GM12878 (cell line): ENCODE results near the gene OR10H1. TPM values are rescaled to one million over a fixed set of nuclear protein-coding genes. Genes with fewer than 3 reads are reported as not detected.
A peak's percentile ranks its signal among the peaks of the same experiment; 100 is the strongest.

Experiments
- ATAC-seq: fragments of 200-7000 bp; cut with Tn5 transposase; 3 replicates; pipeline ENCODE4 v1.9.1; 2020; ENCODE audit warnings: mild to moderate bottlenecking, moderate library complexity
- BruUV-seq: library from RNA; stranded (reverse); fragments of 400-500 nt; replicated peaks from 2 replicates; lab custom pipeline; 2021; lab: Mats Ljungman, UMichigan
- CTCF ChIA-PET: fragments of 300-600 bp; sonication (Branson Sonifier 250); formaldehyde crosslinking; extraction: SDS; loops from one replicate; lab custom pipeline; 2021; ENCODE audit warnings: inconsistent platforms; lab: Yijun Ruan, JAX
- POLR2A ChIA-PET: fragments of 350-600 bp; formaldehyde crosslinking; extraction: SDS; loops from one replicate; lab custom pipeline; 2021; ENCODE audit warnings: inconsistent platforms; lab: Charles Lee
- RAD21 ChIA-PET: fragments of 300-600 bp; sonication (Branson Sonifier 250); formaldehyde crosslinking; loops from one replicate; lab custom pipeline; 2023; ENCODE audit warnings: antibody characterized with exemption; ENCODE audit not compliant: unreplicated experiment; lab: Charles Lee
- SMC1A ChIA-PET: fragments of 300-600 bp; sonication (Branson Sonifier 250); formaldehyde crosslinking; loops from one replicate; lab custom pipeline; 2023; ENCODE audit not compliant: unreplicated experiment, uncharacterized antibody; lab: Charles Lee
- DNase-seq: peaks from one replicate; pipeline ENCODE4 v3.0.0-alpha.2; 2011; ENCODE audit warnings: low read depth, low spot score
- FAIRE-seq: peaks from 3 replicates; lab custom pipeline; 2011; peaks lifted over from hg19 to GRCh38; lab: Jason Lieb, UNC
- H2AFZ ChIP-seq: 2 replicates; pipeline ENCODE4 v1.6.0; 2011; ENCODE audit warnings: low read depth, low read length, control low read depth; ENCODE audit not compliant: control insufficient read depth
- H3K27ac ChIP-seq: 2 replicates; pipeline ENCODE4 v1.5.1; 2011; ENCODE audit warnings: control low read depth; ENCODE audit not compliant: control insufficient read depth, insufficient read depth
- H3K27me3 ChIP-seq, 2 experiments: replicated peaks in 1 of 2; 2 replicates each; pipeline versions ENCODE4 v1.6.0 to v1.6.1; 2011; ENCODE audit warnings: low read length in 1 of 2; ENCODE audit not compliant: control insufficient read depth in 2 of 2, insufficient read depth in 2 of 2
- H3K36me3 ChIP-seq, 2 experiments: 2 replicates each; pipeline ENCODE4 v1.5.1; 2011; ENCODE audit warnings: low read length in 1 of 2; ENCODE audit not compliant: control insufficient read depth in 2 of 2, insufficient read depth in 2 of 2
- H3K4me1 ChIP-seq: 2 replicates; pipeline ENCODE4 v1.6.1; 2011; ENCODE audit warnings: mild to moderate bottlenecking, low read length, moderate library complexity, mixed read lengths; ENCODE audit not compliant: control insufficient read depth, insufficient read depth
- H3K4me2 ChIP-seq: 2 replicates; pipeline ENCODE4 v1.6.0; 2011; ENCODE audit warnings: control low read depth; ENCODE audit not compliant: control insufficient read depth, insufficient read depth
- H3K4me3 ChIP-seq: fragments of 200-600 bp; sonication (generic); 2 replicates; pipeline ENCODE4 v1.5.1; 2016
- H3K79me2 ChIP-seq: 2 replicates; pipeline ENCODE4 v1.6.0; 2011; ENCODE audit warnings: low read length; ENCODE audit not compliant: control insufficient read depth, insufficient read depth
- H3K9ac ChIP-seq: 2 replicates; pipeline ENCODE4 v1.8.0; 2011; ENCODE audit warnings: low read length, control low read depth, mixed read lengths; ENCODE audit not compliant: control insufficient read depth, insufficient read depth
- H3K9me3 ChIP-seq: replicated peaks from 3 replicates; pipeline ENCODE4 v1.5.1; 2011; ENCODE audit warnings: mild to moderate bottlenecking, low read length; ENCODE audit not compliant: control insufficient read depth, insufficient read depth
- H4K20me1 ChIP-seq: 2 replicates; pipeline ENCODE4 v1.6.0; 2011; ENCODE audit not compliant: control insufficient read depth, insufficient read depth
- CTCF ChIP-seq, 3 experiments: IDR thresholded peaks in 2 of 3; conservative IDR thresholded peaks in 1 of 3; 2 replicates each; pipeline ENCODE4 v1.5.1; 2011; ENCODE audit warnings: low read depth in 3 of 3, low read length in 3 of 3, mild to moderate bottlenecking in 3 of 3, control low read depth in 2 of 3, moderate library complexity in 2 of 3, inconsistent platforms in 1 of 3, mixed read lengths in 1 of 3; ENCODE audit not compliant: control insufficient read depth in 2 of 3, insufficient read depth in 1 of 3; ENCODE audit errors: extremely low read depth in 1 of 3
- NFYA ChIP-seq: IDR thresholded peaks from 2 replicates; pipeline ENCODE4 v1.6.1; 2011; ENCODE audit warnings: low read depth, mild to moderate bottlenecking, low read length, improper control_type of control experiment, borderline replicate concordance
- RUNX3 ChIP-seq: IDR thresholded peaks from 2 replicates; pipeline ENCODE4 v1.6.1; 2012; ENCODE audit warnings: low read length, inconsistent platforms
- SMAD1 ChIP-seq: fragments of 450-650 bp; IDR thresholded peaks from 2 replicates; pipeline ENCODE4 v1.6.1; 2018; ENCODE audit warnings: mild to moderate bottlenecking, low read depth; ENCODE audit not compliant: partially characterized antibody
- SUPT20H ChIP-seq: IDR thresholded peaks from 2 replicates; pipeline ENCODE4 v1.6.1; 2011; ENCODE audit warnings: low read depth, mild to moderate bottlenecking, low read length, moderate library complexity, borderline replicate concordance; ENCODE audit not compliant: control insufficient read depth
- WGBS: methylation state at CpG from one replicate; pipeline ENCODE4 v1.1.6; 2016; ENCODE audit warnings: low lambda C conversion rate; ENCODE audit not compliant: insufficient replicate concordance, insufficient coverage; ENCODE audit errors: missing lambda C conversion rate; 5-methylcytosine and 5-hydroxymethylcytosine counted together
- in situ Hi-C: fragments of 300-500 bp; cut with MboI; formaldehyde crosslinking; loops from 9 replicates; pipeline ENCODE4 v1.14.3; 2018; ENCODE audit warnings: mixed read lengths
- intact Hi-C: fragments of 100-400 bp; cut with micrococcal nuclease; formaldehyde crosslinking; loops from one replicate; pipeline ENCODE4 v1.14.2; 2022; ENCODE audit not compliant: unreplicated experiment
- polyA plus RNA-seq, 11 experiments: library from polyadenylated mRNA; depleted of rRNA in 4 of 11; unstranded in 6 of 11; stranded (reverse) in 5 of 11; fragments of >200 nt; fragmentation: Nextera tagmentation in 4 of 11; fragmentation: Illumina TruSeq in 1 of 11; extraction: Ambion mirVana in 4 of 11; extraction: Trizol in 1 of 11; gene quantifications; 1 replicate in 1 of 11; 2 replicates in 10 of 11; pipeline versions ENCODE4 v1.2.1 to v1.2.3, GENCODE V29; 2011 to 2016; ENCODE audit warnings: inconsistent platforms in 2 of 11, missing spikeins in 2 of 11, low read depth in 1 of 11
- total RNA-seq, 4 experiments: library from RNA; depleted of rRNA in 3 of 4; stranded (reverse); fragments of >200 nt in 3 of 4; fragmentation: Illumina TruSeq in 1 of 4; extraction: Trizol in 1 of 4; gene quantifications; 2 replicates each; pipeline versions ENCODE4 v1.2.1 to v1.2.3, GENCODE V29; 2013 to 2021

The OR10H1 gene
- total and polyA plus RNA-seq, 10 of the 15 experiments (the other 5 are each of a cell fraction or from before 2014, with no cell fraction given), result not detected

- intact Hi-C loops, result no loop called here
- FAIRE-seq, result no peak
- 46% methylated on average over 11 of the region's 11 CpGs for WGBS
- Histone ChIP-seq H3K9me3 (no peaks in the 10 kb centered on the region; the same call in 2 of the 3 replicates), H3K4me3 (no peak overlapping the region), H3K9ac (no peak overlapping the region), H3K4me2 (no peak overlapping the region), H3K79me2 (no peaks in the 10 kb centered on the region), H2AFZ (no peak overlapping the region), H3K36me3 (no peaks in the 10 kb centered on the region), H4K20me1 (no peaks in the 10 kb centered on the region), H3K4me1 (no peaks in the 10 kb centered on the region), H3K27me3 (no peaks in the 10 kb centered on the region; a peak in 1 of 4 replicates), H3K27ac (no peak overlapping the region)
- in situ Hi-C loops, result no loop called here
- ChIA-PET RAD21 (no interaction called here), POLR2A (no interaction called here), CTCF (no interaction called here), SMC1A (interaction anchor here (0.9 kb wide), 1 partner anchor 160 kb away, joined by 3 read pairs; no protein-coding TSS in a partner anchor)
- no TSS peak for BruUV-seq
- TF ChIP-seq SUPT20H (no peak), CTCF (IDR thresholded peaks at IDR 0.05 in 2 of 3, conservative IDR thresholded peaks at IDR 0.05 in 1 of 3; ENCODE audit: control insufficient read depth in 2 of 3, extremely low read depth in 1 of 3, insufficient read depth in 1 of 3, low read depth in 3 of 3, low read length in 3 of 3) (0 out of 6 replicates have a peak, but pooled peaks of 2 of the 3 experiments have one; percentile 9 to 13), NFYA (no peak), RUNX3 (no peak), SMAD1 (no peak)
- no peak for DNase-seq
- ATAC-seq, result no peak
Observed at GRCh38 chr19:15841875-15842569, 26.6 kb upstream of the OR10H1 start.
